Naive thymus-derived CD4-positive, alpha-beta T cell (primary cell): Measurements from ENCODE around the gene FKBP4. TPM values are rescaled to one million over a fixed set of nuclear protein-coding genes. Genes with fewer than 3 reads are reported as not detected.
A peak's percentile ranks its signal among the peaks of the same experiment; 100 is the strongest.

Experiments used
- ATAC-seq: fragments of 150-1000 bp; cut with Tn5 transposase; 2 replicates; pipeline ENCODE4 v1.10.0; 2021; ENCODE audit warnings: mild to moderate bottlenecking, moderate library complexity
- CTCF ChIA-PET: fragments of 350-600 bp; sonication (Branson Sonifier 250); formaldehyde crosslinking; loops from one replicate; lab custom pipeline; 2021; ENCODE audit warnings: antibody characterized with exemption; lab: Charles Lee
- POLR2A ChIA-PET: fragments of 350-600 bp; sonication (Branson Sonifier 250); formaldehyde crosslinking; loops from one replicate; lab custom pipeline; 2021; ENCODE audit warnings: antibody characterized with exemption, inconsistent platforms; lab: Charles Lee
- DNase-seq, 9 donors: peaks; one replicate each; pipeline versions ENCODE4 v3.0.0 to v3.0.0-alpha.2; 2020 to 2022; ENCODE audit warnings: mixed read lengths in 1 of 9
- H3K27ac ChIP-seq: one replicate; pipeline ENCODE4 v1.7.0; 2013; ENCODE audit warnings: mild to moderate bottlenecking, low read depth, low read length, moderate library complexity
- H3K27me3 ChIP-seq, 2 donors: one replicate each; pipeline ENCODE4 v1.7.0; 2013; ENCODE audit warnings: low read length in 2 of 2, mild to moderate bottlenecking in 2 of 2, moderate library complexity in 2 of 2; ENCODE audit not compliant: control insufficient read depth in 2 of 2, insufficient read depth in 2 of 2
- H3K36me3 ChIP-seq, 3 experiments: 1 replicate in 2 of 3; 2 replicates in 1 of 3; pipeline ENCODE4 v1.7.0; 2013; ENCODE audit warnings: low read length in 3 of 3, mild to moderate bottlenecking in 3 of 3, moderate library complexity in 1 of 3; ENCODE audit not compliant: insufficient read depth in 3 of 3, control insufficient read depth in 2 of 3
- H3K4me1 ChIP-seq, 2 donors: one replicate each; pipeline ENCODE4 v1.7.0; 2013; ENCODE audit warnings: low read length in 2 of 2, mild to moderate bottlenecking in 2 of 2, moderate library complexity in 1 of 2; ENCODE audit not compliant: control insufficient read depth in 2 of 2, insufficient read depth in 2 of 2
- H3K4me3 ChIP-seq: 2 replicates; pipeline ENCODE4 v1.7.0; 2013; ENCODE audit warnings: mild to moderate bottlenecking, low read length
- H3K9me3 ChIP-seq, 3 experiments: 1 replicate in 2 of 3; 2 replicates in 1 of 3; pipeline ENCODE4 v1.7.0; 2013; ENCODE audit warnings: low read length in 3 of 3; ENCODE audit not compliant: control insufficient read depth in 2 of 3
- H3K27ac Mint-ChIP-seq, 9 donors: one replicate each; pipeline ENCODE4 v1.8.0; 2020 to 2022; ENCODE audit warnings: mixed read lengths in 9 of 9, mild to moderate bottlenecking in 8 of 9, moderate library complexity in 5 of 9, inconsistent platforms in 2 of 9
- H3K27me3 Mint-ChIP-seq, 5 donors: one replicate each; pipeline ENCODE4 v1.8.0; 2021 to 2022; ENCODE audit warnings: mixed read lengths in 5 of 5, mild to moderate bottlenecking in 1 of 5
- H3K36me3 Mint-ChIP-seq, 5 donors: one replicate each; pipeline ENCODE4 v1.8.0; 2020 to 2022; ENCODE audit warnings: mixed read lengths in 5 of 5, mild to moderate bottlenecking in 3 of 5, inconsistent platforms in 1 of 5
- H3K4me1 Mint-ChIP-seq, 7 donors: one replicate each; pipeline ENCODE4 v1.8.0; 2020 to 2022; ENCODE audit warnings: mixed read lengths in 7 of 7, mild to moderate bottlenecking in 3 of 7, inconsistent platforms in 1 of 7
- H3K4me3 Mint-ChIP-seq, 10 donors: one replicate each; pipeline ENCODE4 v1.8.0; 2020 to 2022; ENCODE audit warnings: mild to moderate bottlenecking in 10 of 10, mixed read lengths in 10 of 10, moderate library complexity in 6 of 10, inconsistent platforms in 2 of 10
- H3K9me3 Mint-ChIP-seq, 11 donors: one replicate each; pipeline ENCODE4 v1.8.0; 2020 to 2022; ENCODE audit warnings: mixed read lengths in 11 of 11, mild to moderate bottlenecking in 4 of 11, inconsistent platforms in 1 of 11, moderate library complexity in 1 of 11
- intact Hi-C, 2 donors: fragments of 100-400 bp; cut with micrococcal nuclease; formaldehyde crosslinking; loops; one replicate each; pipeline ENCODE4 v1.15.1; 2023
- polyA plus RNA-seq, 2 donors: library from polyadenylated mRNA; unstranded; fragments of 300-500 nt; fragmentation: Illumina TruSeq; gene quantifications; one replicate each; pipeline ENCODE4 v1.2.3, GENCODE V29; 2021
- total RNA-seq, 6 experiments: library from RNA in 5 of 6; stranded (reverse) in 5 of 6; gene quantifications; 1 replicate in 5 of 6; 2 replicates in 1 of 6; pipeline ENCODE4 v1.2.3 and lab custom pipeline; 2021 to 2026

Gene FKBP4
- total and polyA plus RNA-seq, 7 experiments from 2014 or later: 27.3 to 95.4 (median 51.9) TPM

GRCh38 chr12:2804393-2805142 is 9.8 kb downstream of the FKBP4 start:
- ChIA-PET POLR2A (interaction anchor here (1.1 kb wide), 1 partner anchor 9 kb away, joined by 3 read pairs; no protein-coding TSS in a partner anchor), CTCF (no interaction called here)
- Histone ChIP-seq H3K36me3 (peaks cover 12 to 55% (median 19%) of the 10 kb centered on the region in 3 experiments), H3K4me3 (no peak overlapping the region), H3K27me3 (no peaks in the 10 kb centered on the region), H3K27ac (no peak overlapping the region), H3K4me1 (no peaks in the 10 kb centered on the region), H3K9me3 (no peaks in the 10 kb centered on the region)
- no peaks in the 10 kb centered on the region for H3K27me3 Mint-ChIP-seq
- H3K4me1 Mint-ChIP-seq: no peaks in the 10 kb centered on the region
- no peak for ATAC-seq
- intact Hi-C loops: no loop called here
- peak overlapping the region in 5 of 9 donors; percentile 34 to 75 (median 41) for H3K27ac Mint-ChIP-seq
- no peaks in the 10 kb centered on the region for H3K9me3 Mint-ChIP-seq
- H3K4me3 Mint-ChIP-seq: no peak overlapping the region
- H3K36me3 Mint-ChIP-seq: peaks cover 11 to 41% (median 15%) of the 10 kb centered on the region in 5 donors
- no peak for DNase-seq

- no peak overlapping the region for H3K4me3 Mint-ChIP-seq
- Histone ChIP-seq H3K9me3 (no peaks in the 10 kb centered on the region), H3K36me3 (peaks cover 6 to 50% (median 14%) of the 10 kb centered on the region in 3 experiments), H3K27ac (no peak overlapping the region), H3K4me3 (no peak overlapping the region), H3K27me3 (no peaks in the 10 kb centered on the region), H3K4me1 (no peaks in the 10 kb centered on the region)
- no peaks in the 10 kb centered on the region for H3K9me3 Mint-ChIP-seq
- no peaks in the 10 kb centered on the region for H3K27me3 Mint-ChIP-seq
- H3K4me1 Mint-ChIP-seq: no peaks in the 10 kb centered on the region
- DNase-seq: no peak
- ATAC-seq: no peak
- CTCF ChIA-PET: no interaction called here
- intact Hi-C loops: no loop called here
- peak overlapping the region in 3 of 9 donors; percentile 13 to 36 (median 30) for H3K27ac Mint-ChIP-seq
- H3K36me3 Mint-ChIP-seq: peaks cover 8 to 36% (median 13%) of the 10 kb centered on the region in 5 donors
- POLR2A ChIA-PET: no interaction called here
These were observed 10.4 kb downstream of the FKBP4 start for GRCh38 chr12:2805143-2805520.

- ChIA-PET POLR2A (no interaction called here), CTCF (no interaction called here)
- peaks cover 6 to 34% (median 10%) of the 10 kb centered on the region in 3 experiments for H3K36me3 ChIP-seq
- Mint-ChIP-seq H3K27me3 (no peaks in the 10 kb centered on the region), H3K36me3 (peaks cover 7 to 23% (median 12%) of the 10 kb centered on the region in 5 donors), H3K4me3 (no peak overlapping the region), H3K4me1 (peaks cover 0 to 4% (median 4%) of the 10 kb centered on the region in 7 donors), H3K9me3 (no peaks in the 10 kb centered on the region), H3K27ac (peak overlapping the region in 1 of 9 donors; percentile 67)
- intact Hi-C loops: no loop called here
- no peak overlapping the region for H3K4me3 ChIP-seq
- H3K27me3 ChIP-seq: no peaks in the 10 kb centered on the region
- DNase-seq (no peak), ATAC-seq (no peak)
- H3K4me1 ChIP-seq: peaks cover 0 to 2% of the 10 kb centered on the region in 2 donors
- no peak overlapping the region for H3K27ac ChIP-seq
- H3K9me3 ChIP-seq: no peaks in the 10 kb centered on the region
These were observed 11.9 kb downstream of the FKBP4 start for GRCh38 chr12:2806700-2807099.

GRCh38 chr12:2811801-2812200 is 17.0 kb downstream of the FKBP4 start:
- peaks cover 5 to 15% of the 10 kb centered on the region in 2 donors for H3K4me1 ChIP-seq
- H3K9me3 ChIP-seq: no peaks in the 10 kb centered on the region
- H3K27me3 ChIP-seq: no peaks in the 10 kb centered on the region
- intact Hi-C loops: loop anchor here (1.0 to 10.0 kb wide), 14 partner anchors 18 to 1513 kb away; partner anchors contain the start of genes DCP1B (in 2 of the 2), FKBP4 (in 2 of the 2), FOXM1 (in 2 of the 2) and RHNO1 (in 2 of the 2)
- H3K36me3 ChIP-seq: peaks cover 0 to 8% (median 0%) of the 10 kb centered on the region in 3 experiments
- Mint-ChIP-seq H3K4me3 (peak overlapping the region; percentile 62 to 100 (median 98)), H3K27me3 (no peaks in the 10 kb centered on the region), H3K36me3 (peaks cover 0 to 11% (median 0%) of the 10 kb centered on the region in 5 donors), H3K27ac (peak overlapping the region in 5 of 9 donors; percentile 38 to 99 (median 98)), H3K9me3 (peaks cover 0 to 4% (median 0%) of the 10 kb centered on the region in 11 donors), H3K4me1 (peaks cover 20 to 41% (median 34%) of the 10 kb centered on the region in 7 donors)
- POLR2A ChIA-PET: interaction anchor here (2.9 to 6.8 kb wide), 2 partner anchors 16 to 121 kb away, joined by 17 to 65 read pairs; partner anchors contain the start of gene FKBP4
- DNase-seq: no peak
- CTCF ChIA-PET: no interaction called here
- peak overlapping the region; percentile 88 for H3K27ac ChIP-seq
- peak overlapping the region; percentile 97 for H3K4me3 ChIP-seq
- no peak for ATAC-seq

GRCh38 chr12:2812290-2813213 is 17.8 kb downstream of the FKBP4 start, which contains the start of gene ITFG2:
Gene ITFG2, plus strand, starts transcription at chr12:2812668. Its CDS starts 93 bp downstream, at chr12:2812761.
- Histone ChIP-seq H3K27ac (peak within 1 kb of the TSS; percentile 88), H3K27me3 (no peaks in the 10 kb centered on the region), H3K4me3 (peak within 1 kb of the TSS; percentile 97), H3K9me3 (no peaks in the 10 kb centered on the region), H3K4me1 (peaks cover 5 to 15% of the 10 kb centered on the region in 2 donors), H3K36me3 (peaks cover 0 to 15% (median 5%) of the 10 kb centered on the region in 3 experiments)
- intact Hi-C loops: loop anchor here (1.0 to 10.0 kb wide), 17 partner anchors 18 to 1512 kb away; partner anchors contain the start of genes DCP1B (in 2 of the 2), FKBP4 (in 2 of the 2), FOXM1 (in 2 of the 2) and RHNO1 (in 2 of the 2)
- ATAC-seq (peak; percentile 97), DNase-seq (peak; percentile 83 to 98 (median 98))
- Mint-ChIP-seq H3K36me3 (peaks cover 0 to 10% (median under 1%) of the 10 kb centered on the region in 5 donors), H3K27me3 (no peaks in the 10 kb centered on the region), H3K27ac (peak within 1 kb of the TSS; percentile 97 to 100 (median 100)), H3K4me1 (peaks cover 20 to 41% (median 38%) of the 10 kb centered on the region in 7 donors), H3K9me3 (peaks cover 0 to 4% (median 0%) of the 10 kb centered on the region in 11 donors), H3K4me3 (peak within 1 kb of the TSS; percentile 81 to 100 (median 99))
- POLR2A ChIA-PET: interaction anchor here (0.7 to 6.8 kb wide), 8 partner anchors 8 to 809 kb away, joined by 3 to 65 read pairs (median 4); partner anchors contain the start of genes DCP1B, FKBP4, FOXM1 and RHNO1
- CTCF ChIA-PET: interaction anchor here (0.7 to 1.5 kb wide), 3 partner anchors 13 to 129 kb away, joined by 3 to 6 read pairs (median 4); no protein-coding TSS in a partner anchor
